GM18505 (cell line): ENCODE results near the gene PACS1.

Source experiments
- ATAC-seq: cut with Tn5 transposase; IDR thresholded peaks from one replicate; pipeline ENCODE4 v1.9.1; 2021; ENCODE audit not compliant: unreplicated experiment
- POLR2A ChIP-seq: IDR thresholded peaks from 4 replicates; pipeline ENCODE4 v1.6.1; 2011; ENCODE audit warnings: borderline replicate concordance; ENCODE audit not compliant: insufficient read depth, insufficient read length; ENCODE audit errors: extremely low read depth

Gene PACS1

GRCh38 chr11:66142370-66143263, 72.5 kb downstream of the PACS1 start:
- ATAC-seq: no peak
- TF ChIP-seq POLR2A: no peak

GRCh38 chr11:66143264-66143566, 73.1 kb downstream of the PACS1 start:
- ATAC-seq: no peak
- TF ChIP-seq POLR2A: no peak

GRCh38 chr11:66143996-66144678, 74.1 kb downstream of the PACS1 start:
- no peak for ATAC-seq
- no peak for TF ChIP-seq POLR2A

- no peak for TF ChIP-seq POLR2A
- no peak for ATAC-seq
These were observed 76.0 kb downstream of the PACS1 start for GRCh38 chr11:66146074-66146473.

- no peak for TF ChIP-seq POLR2A
- no peak for ATAC-seq
These were observed 76.9 kb downstream of the PACS1 start for GRCh38 chr11:66146940-66147339.

GRCh38 chr11:66150140-66150539, 80.1 kb downstream of the PACS1 start:
- no peak for TF ChIP-seq POLR2A

GRCh38 chr11:66150725-66151124, 80.7 kb downstream of the PACS1 start:
- TF ChIP-seq POLR2A: no peak
- no peak for ATAC-seq

More at GRCh38 chr11:66150140-66150539, 80.1 kb downstream of the PACS1 start:
- no peak for ATAC-seq

- ATAC-seq: no peak
- TF ChIP-seq POLR2A: no peak
These were observed 81.2 kb downstream of the PACS1 start for GRCh38 chr11:66151273-66151672.

- no peak for ATAC-seq
- no peak for TF ChIP-seq POLR2A
These were observed 84.0 kb downstream of the PACS1 start for GRCh38 chr11:66154109-66154508.

GRCh38 chr11:66155387-66156073, 85.5 kb downstream of the PACS1 start:
- TF ChIP-seq POLR2A: no peak
- ATAC-seq: no peak

- no peak for ATAC-seq
- no peak for TF ChIP-seq POLR2A
These were observed 87.3 kb downstream of the PACS1 start for GRCh38 chr11:66157182-66157864.

GRCh38 chr11:66158156-66158555, 88.1 kb downstream of the PACS1 start:
- ATAC-seq: no peak
- TF ChIP-seq POLR2A: no peak
